Cerebellar nuclear complex (tissue), 1 donor: ENCODE results near the gene CCR7.

Experiments
- DNase-seq, 2 experiments: peaks; one replicate each; lab custom pipeline; 2025; lab: John Stamatoyannopoulos, UW

The CCR7 gene

DNA sequence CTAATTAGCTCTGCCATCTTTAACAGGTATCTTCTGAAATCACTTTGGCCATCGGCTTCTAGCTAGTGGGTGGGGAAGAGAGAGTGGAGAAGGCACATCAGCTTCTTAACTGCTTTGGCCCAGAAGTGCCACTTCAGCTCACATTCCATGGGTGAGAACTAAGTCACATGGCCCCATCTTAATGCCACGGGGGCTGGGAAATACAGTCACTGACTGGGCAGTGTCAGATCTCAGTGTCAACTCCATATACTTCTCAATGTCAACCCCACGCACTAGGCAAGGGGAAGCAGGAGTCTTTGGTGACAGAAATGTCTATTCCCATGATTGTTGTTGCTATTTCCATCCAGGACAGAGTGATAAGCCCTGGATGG, 29.4 kb downstream of the CCR7 start:
- DNase-seq = no peak

DNA sequence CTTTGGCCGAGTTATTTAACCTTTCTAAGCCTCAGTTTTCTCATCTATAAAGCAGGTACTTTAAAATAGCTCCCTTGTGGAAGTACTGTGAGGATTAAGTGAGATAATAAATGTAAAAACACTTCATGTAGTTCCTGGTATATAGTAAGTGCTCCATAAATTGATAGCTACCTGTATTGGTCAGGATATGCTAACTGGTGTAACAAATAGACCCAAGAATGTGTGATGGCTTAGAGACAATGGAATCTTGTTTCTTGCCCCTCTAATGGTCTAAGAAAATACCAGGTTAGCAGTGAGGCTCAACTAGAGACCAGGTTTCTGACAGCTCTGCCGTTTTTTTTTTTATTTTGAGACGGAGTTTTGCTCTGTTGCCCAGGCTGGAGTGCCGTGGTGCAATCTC, 29.8 kb downstream of the CCR7 start:
- no peak for DNase-seq

GRCh38 chr17:40534371-40535189, 30.7 kb downstream of the CCR7 start:
- no peak for DNase-seq

GRCh38 chr17:40533896-40534295, 31.4 kb downstream of the CCR7 start:
- no peak for DNase-seq

- DNase-seq = no peak
Measured at GRCh38 chr17:40532520-40533253, 32.6 kb downstream of the CCR7 start.

DNA sequence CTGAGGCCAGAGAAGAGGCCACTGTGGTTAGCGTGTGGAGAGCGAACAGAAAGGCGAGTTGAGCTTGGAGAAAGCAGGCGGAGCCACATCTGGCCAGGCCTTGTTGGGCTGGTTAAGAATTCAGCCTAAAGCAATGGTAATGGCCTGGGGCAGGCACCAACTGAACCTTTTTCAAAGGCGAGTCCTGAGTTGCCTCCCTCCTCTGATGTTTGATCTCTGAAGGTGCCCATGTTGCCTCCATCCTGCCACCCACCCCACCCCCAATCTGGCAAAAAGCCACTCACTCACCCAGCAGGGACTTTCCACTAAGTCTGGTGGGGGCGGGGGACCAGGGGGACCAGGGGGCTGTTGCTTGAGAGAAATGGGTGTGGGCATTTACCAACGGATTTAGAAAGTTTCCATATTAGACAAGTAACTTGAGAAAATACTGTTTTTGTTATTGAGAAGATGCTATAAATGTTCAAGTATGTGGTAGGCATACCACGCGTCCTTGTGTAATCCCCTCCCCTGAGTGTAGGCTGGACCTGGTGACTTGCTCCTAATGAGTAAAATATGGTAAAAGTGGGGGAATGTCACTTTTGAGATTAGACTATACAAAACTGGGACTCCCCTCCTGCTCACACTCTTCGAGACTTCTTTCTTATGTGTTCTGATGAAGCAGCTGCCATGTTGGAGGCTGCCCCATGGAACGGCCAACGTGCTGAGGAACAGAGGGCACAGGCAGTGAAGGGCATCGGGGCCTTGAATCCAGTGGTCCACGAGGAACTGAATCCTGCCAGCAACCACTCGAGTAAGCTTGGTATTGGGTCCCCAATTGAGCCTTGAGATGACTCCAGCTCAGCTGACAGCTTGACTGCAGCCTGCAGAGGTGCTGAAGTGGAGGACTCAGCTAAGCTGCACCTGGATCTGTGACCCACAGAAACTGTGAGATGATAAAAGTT, 34.0 kb downstream of the CCR7 start:
- no peak for DNase-seq

- no peak for DNase-seq
Measured at GRCh38 chr17:40530531-40530994, 34.7 kb downstream of the CCR7 start.

- no peak for DNase-seq
Measured at GRCh38 chr17:40529991-40530390, 35.3 kb downstream of the CCR7 start.

DNA sequence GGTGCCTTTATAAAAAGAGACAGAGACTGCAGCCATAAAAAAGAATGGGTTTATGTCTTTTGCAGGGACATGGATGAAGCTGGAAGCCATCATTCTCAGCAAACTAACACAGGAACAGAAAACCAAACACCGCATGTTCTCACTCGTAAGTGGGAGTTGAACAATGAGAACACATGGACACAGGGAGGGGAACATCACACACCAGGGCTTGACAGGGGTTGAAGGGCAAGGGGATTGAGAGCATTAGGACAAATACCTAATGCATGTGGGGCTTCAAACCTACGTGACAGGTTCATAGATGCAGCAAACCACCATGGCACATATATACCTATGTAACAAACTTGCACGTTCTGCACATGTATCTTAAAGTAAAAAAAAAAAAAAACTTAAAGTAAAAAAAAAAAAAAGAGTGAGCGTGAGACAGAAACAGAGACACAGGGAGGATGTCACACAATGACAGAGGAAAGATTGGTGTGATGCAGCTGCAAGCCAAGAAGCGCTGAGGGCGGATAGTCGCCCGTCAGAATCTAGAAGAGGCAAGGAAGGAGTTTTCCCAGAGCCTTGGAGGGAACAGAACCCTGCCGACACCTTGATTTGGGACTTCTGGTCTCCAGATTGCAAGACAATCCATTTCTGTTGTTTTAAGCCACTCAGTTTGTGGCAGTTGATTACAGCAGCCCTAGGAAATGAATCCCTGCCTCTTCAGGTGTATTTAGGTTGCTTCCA, 36.4 kb downstream of the CCR7 start:
- DNase-seq = no peak

GRCh38 chr17:40526668-40527067, 38.6 kb downstream of the CCR7 start:
- no peak for DNase-seq

DNA sequence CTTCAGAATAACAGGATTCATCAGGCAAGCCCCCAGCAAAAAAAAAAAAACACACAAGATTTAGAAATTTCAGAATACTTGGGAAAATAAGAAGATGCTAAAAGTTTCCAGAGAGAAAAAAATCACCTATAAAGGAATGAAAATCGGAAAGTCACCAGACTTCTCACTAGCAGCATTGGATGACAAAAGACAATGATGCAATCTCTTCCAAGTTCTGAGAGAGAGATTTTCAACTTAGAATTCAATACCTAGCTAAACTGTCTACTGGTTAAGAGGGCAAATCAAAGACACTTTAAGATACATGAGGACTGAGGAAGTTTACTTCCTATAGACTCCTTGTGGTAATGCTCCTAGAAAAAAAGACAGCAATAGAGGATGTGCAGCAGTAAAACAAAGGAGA, 40.0 kb downstream of the CCR7 start:
- no peak for DNase-seq

GRCh38 chr17:40524243-40524965, 40.9 kb downstream of the CCR7 start:
- no peak for DNase-seq

GRCh38 chr17:40522961-40523310, 42.3 kb downstream of the CCR7 start:
- DNase-seq = no peak

DNA sequence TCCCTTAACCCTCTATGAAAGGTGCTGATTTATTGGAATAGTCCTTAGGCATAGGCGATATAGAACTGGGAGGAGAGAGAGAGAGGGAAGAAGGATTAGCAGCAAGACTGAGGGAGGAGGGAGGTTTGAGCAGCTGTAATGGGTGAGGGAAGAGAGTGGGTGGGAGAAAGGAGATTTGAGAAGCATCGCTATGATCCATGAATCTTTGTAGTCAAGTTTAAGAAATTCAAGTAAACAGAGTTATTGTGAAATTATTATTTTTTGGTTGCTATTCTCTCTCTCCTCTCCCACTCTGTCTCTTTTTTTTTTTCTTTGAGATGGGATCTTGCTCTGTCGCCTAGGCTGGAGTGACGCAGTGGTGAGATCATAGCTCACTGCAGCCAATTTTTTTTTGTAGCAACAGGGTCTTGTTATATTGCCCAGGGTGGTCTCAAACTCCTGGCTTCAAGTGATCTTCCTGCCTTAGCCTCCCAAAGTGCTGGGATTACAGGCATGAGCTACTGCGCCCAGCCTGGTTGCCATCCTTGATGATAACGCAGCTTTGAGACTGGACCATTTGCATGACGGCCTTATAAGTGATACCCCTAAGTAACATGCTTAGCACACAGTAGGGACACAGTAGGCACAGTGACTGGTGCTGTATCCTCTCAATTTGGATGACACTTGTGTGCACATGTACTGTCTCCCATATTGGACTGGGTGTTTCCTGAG, 42.9 kb downstream of the CCR7 start:
- DNase-seq = no peak

- no peak for DNase-seq
Measured at GRCh38 chr17:40520991-40521453, 44.2 kb downstream of the CCR7 start.

GRCh38 chr17:40519089-40519775, 46.0 kb downstream of the CCR7 start:
- no peak for DNase-seq

DNA sequence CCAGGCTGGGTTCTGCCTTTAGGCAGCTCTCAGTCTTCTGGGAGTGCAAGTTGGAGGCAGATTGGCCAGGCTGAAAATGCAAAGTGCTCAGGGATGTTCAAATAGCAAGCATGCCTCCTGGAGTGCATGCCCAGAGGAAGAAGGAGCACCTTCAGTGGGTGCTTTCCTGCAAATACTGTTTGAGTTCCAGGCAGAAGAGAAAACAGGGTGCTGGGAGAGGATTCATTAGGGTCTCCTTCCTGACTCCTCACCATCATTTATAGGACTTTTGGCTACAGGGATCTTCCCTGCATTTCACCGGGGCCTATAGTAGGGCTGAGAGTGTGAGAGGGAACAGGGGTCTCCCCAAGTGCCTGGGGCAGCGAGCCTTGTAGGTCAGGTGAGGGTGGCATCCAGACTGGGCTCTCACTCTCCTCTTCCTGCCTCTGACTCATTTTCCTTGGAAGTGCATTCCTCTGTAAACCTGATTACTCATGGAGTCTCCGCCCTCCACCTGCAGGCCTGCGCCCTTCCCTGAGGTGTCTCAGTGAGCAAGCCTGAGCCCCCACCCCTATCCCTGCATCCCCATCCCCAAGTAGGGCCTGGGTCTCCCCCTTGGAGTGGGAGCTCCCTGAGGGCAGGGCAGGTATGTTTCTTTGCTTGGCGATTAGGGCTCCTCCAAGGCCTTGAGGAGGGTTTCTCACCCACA, 46.7 kb downstream of the CCR7 start:
- DNase-seq = no peak

DNA sequence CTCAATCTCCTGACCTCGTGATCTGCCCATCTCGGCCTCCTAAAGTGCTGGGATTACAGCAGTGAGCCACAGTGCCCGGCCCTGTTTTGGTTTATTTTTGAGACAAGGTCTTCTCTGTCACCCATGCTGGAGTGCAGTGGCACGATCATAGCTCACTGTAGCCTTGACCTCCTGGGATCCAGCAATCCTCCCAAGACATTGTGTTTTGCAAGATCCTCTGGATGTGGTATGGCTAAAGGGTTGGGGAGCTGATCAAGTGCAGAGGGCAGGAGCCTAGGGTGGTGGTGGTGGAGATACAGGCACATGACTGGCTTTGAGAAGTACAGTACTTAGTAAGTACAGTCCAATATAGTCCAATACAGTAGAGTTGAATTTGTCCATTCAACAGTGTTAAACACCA, 47.3 kb downstream of the CCR7 start:
- DNase-seq = no peak

GRCh38 chr17:40517286-40517662, 48.0 kb downstream of the CCR7 start:
- DNase-seq = no peak
